ENCODE results near the gene LRRC9. TPM values are rescaled to one million over a fixed set of nuclear protein-coding genes. Genes with fewer than 3 reads are reported as not detected.
A peak's percentile ranks its signal among the peaks of the same experiment; 100 is the strongest.

LRRC9 gene
- under 1 TPM in 2 of 4 donors, not detected in 2; under 0.01 to 0.11 TPM for total RNA-seq

GRCh38 chr14:59919570-59920377, at the start of gene LRRC9:
Gene LRRC9 (plus strand): TSS chr14:59920144.
- Histone ChIP-seq H3K9me3 (no peaks in the 10 kb centered on the region), H3K27ac (no peak within 1 kb of the TSS), H3K4me3 (replicated peaks in 1 of 3) (peak within 1 kb of the TSS; percentile 16 to 21 (median 18)), H3K4me1 (peaks cover 3 to 9% of the 10 kb centered on the region in 2 donors), H3K36me3 (no peaks in the 10 kb centered on the region), H3K27me3 (no peaks in the 10 kb centered on the region)
- 6 to 8% methylated on average over 47 to 48 of the region's 57 CpGs for WGBS, 2 donors
- TF ChIP-seq POLR2A (IDR thresholded peaks at IDR 0.05) (no peak), CTCF (IDR thresholded peaks at IDR 0.05) (no peak)
- DNase-seq, result peak; percentile 49 to 66
- intact Hi-C loops (cut with DNase I), result no loop called here

GRCh38 chr14:59870277-59871165, 49.4 kb upstream of the LRRC9 start, which contains the start of gene RTN1:
Gene RTN1 (minus strand): TSS chr14:59870776. CDS start chr14:59870630, 146 bp downstream.
- no peaks in the 10 kb centered on the region for H3K36me3 ChIP-seq
- peak within 1 kb of the TSS in 2 of 3 donors; percentile 10 to 23 for H3K27ac ChIP-seq
- peak; percentile 67 to 70 for DNase-seq
- WGBS, 2 donors, result 1% methylated on average over 35 to 40 of the region's 84 CpGs
- no peaks in the 10 kb centered on the region for H3K27me3 ChIP-seq
- TF ChIP-seq CTCF (IDR thresholded peaks at IDR 0.05) (no peak), POLR2A (IDR thresholded peaks at IDR 0.05) (peak in 1 of 2 donors; percentile 50)
- peaks cover 10 to 15% of the 10 kb centered on the region in 2 donors for H3K4me1 ChIP-seq
- peak within 1 kb of the TSS; percentile 1 to 56 (median 40) for H3K4me3 ChIP-seq (replicated peaks in 1 of 3)
- no peaks in the 10 kb centered on the region for H3K9me3 ChIP-seq
- intact Hi-C loops (cut with DNase I), result no loop called here

- Histone ChIP-seq H3K27me3 (no peaks in the 10 kb centered on the region), H3K9me3 (no peaks in the 10 kb centered on the region), H3K4me3 (replicated peaks in 1 of 3) (peak overlapping the region in 2 of 3 donors; percentile 40 to 56), H3K4me1 (peaks cover 10 to 15% of the 10 kb centered on the region in 2 donors), H3K36me3 (no peaks in the 10 kb centered on the region), H3K27ac (peak overlapping the region in 1 of 3 donors; percentile 23)
- DNase-seq, result no peak
- intact Hi-C loops (cut with DNase I), result no loop called here
- TF ChIP-seq CTCF (IDR thresholded peaks at IDR 0.05) (no peak), POLR2A (IDR thresholded peaks at IDR 0.05) (no peak)
- 5 to 10% methylated on average over 4 of the region's 4 CpGs for WGBS, 2 donors
Observed at GRCh38 chr14:59871166-59871495, 48.8 kb upstream of the LRRC9 start.

GRCh38 chr14:59882957-59883356, 37.0 kb upstream of the LRRC9 start:
- intact Hi-C loops (cut with DNase I), result no loop called here
- 33 to 35% methylated on average over 1 of the region's 1 CpG for WGBS, 2 donors
- DNase-seq, result no peak

More at GRCh38 chr14:59882957-59883356, 37.0 kb upstream of the LRRC9 start:
- Histone ChIP-seq H3K36me3 (no peaks in the 10 kb centered on the region), H3K9me3 (no peaks in the 10 kb centered on the region), H3K27me3 (no peaks in the 10 kb centered on the region), H3K27ac (no peak overlapping the region), H3K4me1 (no peaks in the 10 kb centered on the region), H3K4me3 (replicated peaks in 1 of 3) (no peak overlapping the region)
- TF ChIP-seq CTCF (IDR thresholded peaks at IDR 0.05) (peak in 1 of 6 experiments; percentile 25), POLR2A (IDR thresholded peaks at IDR 0.05) (no peak)
